ENCODE results near the gene SUMF1.

Gene SUMF1

GRCh38 chr3:4411833-4412232, 55.2 kb downstream of the SUMF1 start:
- no peak for DNase-seq

GRCh38 chr3:4411236-4411635, 55.8 kb downstream of the SUMF1 start:
- no peak for DNase-seq

- DNase-seq: no peak
These were observed 56.5 kb downstream of the SUMF1 start for GRCh38 chr3:4410606-4411005.

GRCh38 chr3:4409971-4410573, 57.0 kb downstream of the SUMF1 start:
- no peak for DNase-seq

- no peak for DNase-seq
These were observed 57.7 kb downstream of the SUMF1 start for GRCh38 chr3:4409415-4409814.

GRCh38 chr3:4408958-4409357, 58.1 kb downstream of the SUMF1 start:
- no peak for DNase-seq

GRCh38 chr3:4407941-4408340, 59.1 kb downstream of the SUMF1 start:
- no peak for DNase-seq

- DNase-seq: no peak
These were observed 60.1 kb downstream of the SUMF1 start for GRCh38 chr3:4406746-4407568.

GRCh38 chr3:4404881-4405280, 62.2 kb downstream of the SUMF1 start:
- DNase-seq: no peak

- no peak for DNase-seq
These were observed 65.6 kb downstream of the SUMF1 start for GRCh38 chr3:4401441-4401840.

GRCh38 chr3:4399476-4399875, 67.6 kb downstream of the SUMF1 start:
- DNase-seq: no peak

GRCh38 chr3:4398941-4399245, 68.2 kb downstream of the SUMF1 start:
- no peak for DNase-seq

GRCh38 chr3:4398120-4398940, 68.7 kb downstream of the SUMF1 start:
- DNase-seq: no peak

- DNase-seq: no peak
These were observed 69.6 kb downstream of the SUMF1 start for GRCh38 chr3:4397466-4397865.

GRCh38 chr3:4396542-4396941, 70.5 kb downstream of the SUMF1 start:
- DNase-seq: no peak

- DNase-seq: no peak
These were observed 71.1 kb downstream of the SUMF1 start for GRCh38 chr3:4396006-4396405.

GRCh38 chr3:4395448-4395847, 71.6 kb downstream of the SUMF1 start:
- no peak for DNase-seq

GRCh38 chr3:4394567-4394966, 72.5 kb downstream of the SUMF1 start:
- no peak for DNase-seq

GRCh38 chr3:4394048-4394447, 73.0 kb downstream of the SUMF1 start:
- no peak for DNase-seq

- no peak for DNase-seq
These were observed 74.1 kb downstream of the SUMF1 start for GRCh38 chr3:4392992-4393391.

GRCh38 chr3:4387210-4388204, 79.6 kb downstream of the SUMF1 start:
- DNase-seq: no peak

GRCh38 chr3:4385201-4385600, 81.9 kb downstream of the SUMF1 start:
- DNase-seq: no peak

- DNase-seq: no peak
These were observed 87.1 kb downstream of the SUMF1 start for GRCh38 chr3:4380013-4380412.

All from effector CD4-positive, alpha-beta T cell (primary cell).